NCI-H2107 treated with DMSO at 0.1 percent for 48 hours (cell line): ENCODE measurements around the gene ZDHHC5.
A peak's percentile ranks its signal among the peaks of the same experiment; 100 is the strongest.
"Not testable (repeated sequence)": the region's sequence is repeated elsewhere in the genome, so short reads cannot be mapped to it uniquely, and the experiment has no call there.

Experiments
- DNase-seq: peaks from one replicate; lab custom pipeline; 2025; ENCODE audit not compliant: unreplicated experiment; lab: John Stamatoyannopoulos, UW

ZDHHC5 gene

DNA sequence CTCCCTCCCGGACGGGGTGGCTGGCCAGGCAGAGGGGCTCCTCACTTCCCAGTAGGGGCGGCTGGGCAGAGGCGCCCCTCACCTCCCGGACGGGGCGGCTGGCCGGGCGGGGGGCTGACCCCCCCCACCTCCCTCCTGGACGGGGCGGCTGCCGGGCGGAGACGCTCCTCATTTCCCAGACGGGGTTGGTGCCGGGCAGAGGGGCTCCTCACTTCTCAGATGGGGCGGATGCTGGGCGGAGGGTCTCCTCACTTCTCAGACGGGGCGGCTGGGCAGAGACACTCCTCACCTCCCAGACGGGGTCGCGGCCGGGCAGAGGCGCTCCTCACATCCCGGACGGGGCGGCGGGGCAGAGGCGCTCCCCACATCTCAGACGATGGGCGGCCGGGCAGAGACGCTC lies 48.8 kb downstream of the ZDHHC5 start:
- not testable (repeated sequence) for DNase-seq

DNA sequence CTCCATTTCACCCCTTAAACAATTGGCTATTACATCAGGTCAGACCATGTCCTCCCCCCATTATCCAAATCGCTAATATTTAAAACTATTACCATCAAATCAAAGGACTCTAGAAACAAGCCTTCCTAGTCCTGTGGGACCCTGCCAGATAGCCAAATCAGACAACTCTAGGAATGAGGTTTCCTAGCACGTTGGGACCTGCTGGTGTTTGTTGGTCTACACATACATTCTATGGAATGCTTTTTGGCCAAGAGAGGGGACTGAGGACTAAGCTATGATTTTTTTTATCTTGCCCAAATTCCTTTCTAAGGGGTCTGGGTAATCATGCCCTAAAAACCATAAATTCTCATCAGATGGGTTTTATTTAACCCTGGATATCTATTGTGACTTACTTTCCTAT lies 59.3 kb downstream of the ZDHHC5 start:
- DNase-seq: no peak

DNA sequence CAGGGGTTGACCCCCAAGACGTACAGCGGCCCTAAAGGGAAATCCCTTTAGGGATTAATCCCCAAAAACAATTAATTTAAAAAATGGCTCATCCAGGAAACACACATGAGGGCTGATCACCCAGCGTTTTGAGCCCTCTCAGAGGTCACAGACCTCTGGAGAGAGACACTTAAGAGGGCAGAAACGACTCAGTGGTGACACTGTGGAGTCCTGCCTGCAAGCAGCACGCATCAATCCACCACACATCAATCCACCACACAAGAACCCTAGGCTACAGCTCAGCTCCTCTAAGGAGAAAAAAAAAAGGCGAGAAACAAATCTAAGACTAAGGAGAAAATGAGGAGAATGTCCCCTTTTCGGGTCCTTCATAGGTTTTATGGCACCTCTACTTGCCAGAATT lies 60.9 kb downstream of the ZDHHC5 start:
- DNase-seq: no peak

DNA sequence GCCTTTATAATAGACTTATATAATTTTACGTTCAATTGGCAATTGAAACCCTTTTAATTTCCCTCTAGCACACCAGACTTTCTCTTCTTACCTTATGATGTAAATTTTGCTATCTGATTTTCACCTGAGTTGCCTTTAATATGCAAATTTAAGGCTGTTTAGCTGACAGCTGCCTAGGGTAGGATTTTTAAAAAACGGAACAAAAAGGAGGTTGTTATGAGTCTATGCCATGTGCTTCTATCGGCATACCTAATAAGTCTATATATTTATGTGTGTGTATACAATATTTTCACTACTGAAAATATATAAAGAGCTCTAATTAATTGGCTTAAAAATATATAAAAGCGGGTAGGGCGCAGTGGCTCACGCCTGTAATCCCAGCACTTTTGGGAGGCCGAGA lies 61.6 kb downstream of the ZDHHC5 start:
- DNase-seq: no peak

GRCh38 chr11:57732661-57733060 lies 64.7 kb downstream of the ZDHHC5 start:
- no peak for DNase-seq

DNA sequence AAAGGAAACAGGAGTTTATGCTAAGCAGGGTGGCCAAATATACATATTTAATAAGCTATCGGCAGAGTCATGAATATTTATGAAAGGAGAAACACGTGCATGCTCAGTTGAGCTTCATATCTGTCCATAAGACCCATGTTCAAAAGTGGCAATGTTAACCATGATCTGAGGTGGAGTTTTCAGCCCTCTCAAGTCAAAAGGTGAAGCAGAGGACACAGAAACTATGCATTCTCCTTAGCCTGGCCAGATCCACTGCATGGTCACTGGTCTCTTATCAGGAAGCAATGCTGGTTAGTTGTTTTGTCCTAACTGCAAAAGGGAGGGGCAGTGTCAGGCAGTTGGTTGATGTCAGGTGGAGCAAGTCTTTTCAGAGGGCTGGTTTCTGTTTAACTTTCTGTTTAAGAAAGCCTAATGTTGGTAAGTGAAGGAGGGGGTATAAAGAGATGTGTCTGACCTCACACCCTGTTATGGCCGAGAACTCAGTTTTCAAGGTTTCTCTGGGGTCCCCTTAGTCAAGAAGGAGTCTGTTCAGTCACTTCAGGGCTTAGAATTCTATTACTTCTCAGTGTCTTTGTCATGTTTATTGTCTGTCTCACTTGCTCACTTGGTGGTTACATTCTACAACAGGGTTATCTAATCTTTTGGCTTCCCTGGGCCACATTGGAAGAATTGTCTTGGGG lies 67.8 kb downstream of the ZDHHC5 start:
- no peak for DNase-seq

DNA sequence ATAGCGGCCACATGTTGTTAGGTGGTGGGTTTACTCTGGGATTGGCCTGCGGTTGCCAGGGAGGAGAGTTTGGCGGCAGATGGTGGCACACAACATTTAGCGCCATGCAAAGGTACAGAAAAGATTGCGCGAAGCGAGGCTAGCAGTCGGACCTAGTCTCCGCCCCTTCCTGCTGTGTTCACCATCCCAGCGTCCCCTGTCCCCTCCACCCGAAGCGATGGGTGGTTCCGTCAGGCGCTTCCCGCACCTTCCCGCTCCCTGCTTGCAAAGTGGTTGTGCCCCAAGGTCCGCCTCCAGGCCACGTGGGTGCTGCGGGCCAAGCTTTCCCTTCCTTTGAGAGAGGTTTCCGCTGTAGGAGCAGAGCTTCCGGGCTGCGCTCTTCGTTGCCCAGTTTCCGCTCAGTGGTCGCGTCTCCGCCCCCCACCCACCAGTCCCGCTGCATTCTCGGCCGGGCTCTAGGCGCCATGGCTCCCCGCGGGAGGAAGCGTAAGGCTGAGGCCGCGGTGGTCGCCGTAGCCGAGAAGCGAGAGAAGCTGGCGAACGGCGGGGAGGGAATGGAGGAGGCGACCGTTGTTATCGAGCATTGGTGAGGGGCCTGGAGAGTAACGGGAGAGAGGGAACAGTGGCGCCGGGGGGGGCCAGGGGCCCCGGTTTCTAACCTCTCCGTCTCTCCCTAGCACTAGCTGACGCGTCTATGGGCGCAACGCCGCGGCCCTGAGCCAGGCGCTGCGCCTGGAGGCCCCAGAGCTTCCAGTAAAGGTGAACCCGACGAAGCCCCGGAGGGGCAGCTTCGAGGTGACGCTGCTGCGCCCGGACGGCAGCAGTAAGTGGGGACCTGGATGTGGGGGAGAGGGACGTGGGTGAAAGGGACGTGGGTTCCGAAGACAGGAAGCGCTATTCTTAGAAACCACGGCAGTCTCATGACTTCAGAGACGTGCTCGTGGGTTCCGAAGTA lies 73.5 kb downstream of the ZDHHC5 start, which contains the start of gene SELENOH:
Gene SELENOH, plus strand, starts transcription at position 360 of the 955 bp plus-strand sequence. Its CDS starts 105 bp downstream, at position 465.
- DNase-seq: peak; percentile 93

- no peak for DNase-seq
Observed at GRCh38 chr11:57742087-57742452, 74.2 kb downstream of the ZDHHC5 start.

GRCh38 chr11:57744357-57744756 lies 76.4 kb downstream of the ZDHHC5 start:
- no peak for DNase-seq

DNA sequence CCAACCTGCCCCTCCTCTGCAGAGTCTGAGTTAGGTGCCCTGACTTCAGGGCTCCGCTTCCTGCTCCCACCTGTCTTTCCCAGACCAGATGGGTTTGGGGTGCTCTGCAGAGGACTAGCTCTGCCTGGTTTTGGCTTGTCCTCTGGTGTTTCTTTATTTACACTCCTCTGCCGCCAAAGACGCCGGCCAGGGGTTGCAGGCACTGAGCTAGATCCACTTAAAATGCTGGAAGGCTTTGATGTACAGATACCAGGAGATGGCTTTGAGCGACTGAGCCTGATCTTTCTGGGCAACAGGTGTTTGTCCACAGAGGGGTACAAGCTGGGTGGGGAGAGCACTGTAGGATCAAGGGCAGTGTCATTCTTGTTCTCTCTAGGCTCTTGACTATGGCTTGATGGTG lies 77.3 kb downstream of the ZDHHC5 start:
- no peak for DNase-seq

- DNase-seq: no peak
Observed at GRCh38 chr11:57746920-57747319, 79.0 kb downstream of the ZDHHC5 start.
